HepG2 (cell line): ENCODE measurements around the gene KLHL40. TPM values are rescaled to one million over a fixed set of nuclear protein-coding genes. Genes with fewer than 3 reads are reported as not detected.
A peak's percentile ranks its signal among the peaks of the same experiment; 100 is the strongest.

ENCODE experiments used
- ATAC-seq: fragments of 200-7000 bp; cut with Tn5 transposase; 3 replicates; pipeline ENCODE4 v1.9.1; 2020; ENCODE audit warnings: mild to moderate bottlenecking, moderate library complexity
- BruUV-seq: library from RNA; stranded (reverse); fragments of 400-500 nt; replicated peaks from 2 replicates; lab custom pipeline; 2021; lab: Mats Ljungman, UMichigan
- CTCF ChIA-PET: fragments of 300-600 bp; formaldehyde crosslinking; extraction: SDS; loops from one replicate; lab custom pipeline; 2021; ENCODE audit warnings: low total read pairs, inconsistent platforms, low intra/inter-chr PET ratio; lab: Yijun Ruan, JAX
- POLR2A ChIA-PET: fragments of 350-600 bp; sonication (Branson Sonifier 250); formaldehyde crosslinking; loops from one replicate; lab custom pipeline; 2020; ENCODE audit warnings: antibody characterized with exemption, inconsistent platforms; lab: Yijun Ruan, JAX
- DNase-seq: peaks from one replicate; pipeline ENCODE4 v3.0.0-alpha.2; 2015; ENCODE audit warnings: low spot score
- FAIRE-seq: peaks from 3 replicates; lab custom pipeline; 2011; peaks lifted over from hg19 to GRCh38; lab: Jason Lieb, UNC
- H2AFZ ChIP-seq: one replicate; pipeline ENCODE4 v1.6.1; 2011; ENCODE audit warnings: low read length, inconsistent platforms
- H3K27ac ChIP-seq: fragments of 300-600 bp; 3 replicates; pipeline ENCODE4 v1.8.0; 2011; ENCODE audit warnings: mixed run types, mild to moderate bottlenecking, mixed read lengths, low read length, inconsistent platforms; ENCODE audit not compliant: insufficient read depth; ENCODE audit errors: extremely low read length
- H3K27me3 ChIP-seq, 2 experiments: fragments of 200-600 bp in 1 of 2; 2 replicates in 1 of 2; 3 replicates in 1 of 2; pipeline versions ENCODE4 v1.6.0 to v1.8.0; 2011; ENCODE audit warnings: low read length in 2 of 2, mild to moderate bottlenecking in 2 of 2, moderate library complexity in 2 of 2, inconsistent platforms in 1 of 2; ENCODE audit not compliant: insufficient read depth in 2 of 2, control insufficient read depth in 1 of 2
- H3K36me3 ChIP-seq, 2 experiments: fragments of 200-600 bp in 1 of 2; replicated peaks in 1 of 2; 2 replicates in 1 of 2; 3 replicates in 1 of 2; pipeline versions ENCODE4 v1.5.1 to v1.8.0; 2011; ENCODE audit warnings: low read length in 2 of 2, inconsistent platforms in 1 of 2; ENCODE audit not compliant: insufficient read depth in 2 of 2, control insufficient read depth in 1 of 2
- H3K4me1 ChIP-seq: 2 replicates; pipeline ENCODE4 v1.5.1; 2012; ENCODE audit warnings: low read length, inconsistent platforms; ENCODE audit not compliant: insufficient read depth
- H3K4me2 ChIP-seq: 2 replicates; pipeline ENCODE4 v1.6.0; 2011; ENCODE audit warnings: low read depth, low read length, inconsistent platforms
- H3K4me3 ChIP-seq, 3 experiments: fragments of 200-600 bp in 1 of 3; sonication (generic), shearing (Covaris generic) in 1 of 3; replicated peaks in 1 of 3; 2 replicates each; pipeline ENCODE4 v1.5.1; 2011 to 2016; ENCODE audit warnings: low read length in 3 of 3, inconsistent platforms in 2 of 3, low read depth in 2 of 3, mild to moderate bottlenecking in 2 of 3, control low read depth in 1 of 3, mixed read lengths in 1 of 3; ENCODE audit not compliant: insufficient read depth in 1 of 3
- H3K79me2 ChIP-seq: one replicate; pipeline ENCODE4 v1.6.1; 2011; ENCODE audit warnings: low read length, inconsistent platforms; ENCODE audit not compliant: insufficient read depth
- H3K9ac ChIP-seq: 2 replicates; pipeline ENCODE4 v1.6.0; 2011; ENCODE audit warnings: mild to moderate bottlenecking, low read depth, low read length, inconsistent platforms; ENCODE audit not compliant: insufficient read depth
- H3K9me3 ChIP-seq: 2 replicates; pipeline ENCODE4 v1.5.1; 2012; ENCODE audit warnings: mild to moderate bottlenecking, low read length
- H4K20me1 ChIP-seq: 2 replicates; pipeline ENCODE4 v1.6.0; 2011; ENCODE audit warnings: inconsistent platforms, mild to moderate bottlenecking, low read length, moderate library complexity; ENCODE audit not compliant: insufficient read depth
- ATF1 ChIP-seq: IDR thresholded peaks from 2 replicates; pipeline ENCODE4 v1.6.1; 2016; ENCODE audit warnings: mild to moderate bottlenecking, control low read depth
- HMGA1 ChIP-seq: sonication (generic); formaldehyde crosslinking; conservative IDR thresholded peaks from 2 replicates; pipeline ENCODE4 v1.4.0; 2020; ENCODE audit warnings: missing genetic modification reagents
- PAX8 ChIP-seq: sonication (generic); formaldehyde crosslinking; IDR thresholded peaks from 2 replicates; pipeline ENCODE4 v1.8.0; 2022; ENCODE audit warnings: mild to moderate bottlenecking, missing genetic modification reagents, borderline replicate concordance
- RFX3 ChIP-seq: IDR thresholded peaks from 2 replicates; pipeline ENCODE4 v1.6.1; 2016; ENCODE audit warnings: missing biosample characterization, missing genetic modification reagents
- SOX6 ChIP-seq, 2 experiments: fragments of 450-650 bp in 1 of 2; sonication (generic) in 1 of 2; formaldehyde crosslinking in 1 of 2; IDR thresholded peaks; 2 replicates each; pipeline versions ENCODE4 v1.4.0 to v1.6.1; 2017 to 2020; ENCODE audit warnings: antibody characterized with exemption in 1 of 2, mild to moderate bottlenecking in 1 of 2, missing genetic modification reagents in 1 of 2
- SYNCRIP ChIP-seq: fragments of 200-400 bp; formaldehyde crosslinking; IDR thresholded peaks from 2 replicates; pipeline ENCODE4 v1.6.1; 2018; ENCODE audit warnings: mild to moderate bottlenecking, low read depth, low read length; ENCODE audit not compliant: insufficient read depth
- ZKSCAN8 ChIP-seq: IDR thresholded peaks from 2 replicates; pipeline ENCODE4 v1.6.1; 2016; ENCODE audit warnings: borderline replicate concordance, missing genetic modification reagents, missing compliant biosample characterization
- ZNF12 ChIP-seq: sonication (generic); formaldehyde crosslinking; IDR thresholded peaks from 2 replicates; pipeline ENCODE4 v1.5.0; 2020; ENCODE audit warnings: missing genetic modification reagents
- ZNF33B ChIP-seq: sonication (generic); formaldehyde crosslinking; IDR thresholded peaks from 2 replicates; pipeline ENCODE4 v1.5.1; 2020; ENCODE audit warnings: mild to moderate bottlenecking, missing genetic modification reagents
- ZNF510 ChIP-seq: sonication (generic); formaldehyde crosslinking; IDR thresholded peaks from 2 replicates; pipeline ENCODE4 v1.4.0; 2020; ENCODE audit warnings: low read depth, mild to moderate bottlenecking, missing genetic modification reagents
- WGBS: methylation state at CpG from one replicate; pipeline ENCODE4 v1.1.6; 2017; ENCODE audit warnings: low lambda C conversion rate; 5-methylcytosine and 5-hydroxymethylcytosine counted together
- in situ Hi-C: cut with HindIII; loops from 2 replicates; pipeline ENCODE4 v1.10.0; 2017; ENCODE audit warnings: low pct_unique_long_range_greater_than_20kb; ENCODE audit not compliant: extremely low pct_ligation_motif_present
- intact Hi-C: fragments of 100-400 bp; cut with micrococcal nuclease; formaldehyde crosslinking; loops from one replicate; pipeline ENCODE4 v1.10.0; 2022; ENCODE audit not compliant: unreplicated experiment
- polyA plus RNA-seq, 8 experiments: library from polyadenylated mRNA; depleted of rRNA in 3 of 8; stranded (reverse) in 7 of 8; unstranded in 1 of 8; fragments of >200 nt; fragmentation: Illumina TruSeq in 4 of 8; extraction: Trizol in 4 of 8; gene quantifications; 2 replicates each; pipeline versions ENCODE4 v1.2.1 to v1.2.3, GENCODE V29; 2011 to 2016; ENCODE audit warnings: low read depth in 4 of 8, missing spikeins in 1 of 8, mixed read lengths in 1 of 8; ENCODE audit not compliant: insufficient read depth in 1 of 8
- total RNA-seq, 5 experiments: library from RNA; depleted of rRNA; stranded (reverse); fragments of >200 nt; fragmentation: Illumina TruSeq; extraction: Trizol; gene quantifications; 2 replicates each; pipeline ENCODE4 v1.2.3, GENCODE V29; 2016; ENCODE audit warnings: low read depth in 1 of 5
- TF ChIP-seq, protein P1 (sequence below): sonication (generic); formaldehyde crosslinking; IDR thresholded peaks from 2 replicates; pipeline ENCODE4 v1.5.0; 2020; ENCODE audit warnings: missing genetic modification reagents

The KLHL40 gene
- total and polyA plus RNA-seq, 2 of the 13 experiments (the other 11 are each of a cell fraction or from before 2014, with no cell fraction given) = not detected

DNA sequence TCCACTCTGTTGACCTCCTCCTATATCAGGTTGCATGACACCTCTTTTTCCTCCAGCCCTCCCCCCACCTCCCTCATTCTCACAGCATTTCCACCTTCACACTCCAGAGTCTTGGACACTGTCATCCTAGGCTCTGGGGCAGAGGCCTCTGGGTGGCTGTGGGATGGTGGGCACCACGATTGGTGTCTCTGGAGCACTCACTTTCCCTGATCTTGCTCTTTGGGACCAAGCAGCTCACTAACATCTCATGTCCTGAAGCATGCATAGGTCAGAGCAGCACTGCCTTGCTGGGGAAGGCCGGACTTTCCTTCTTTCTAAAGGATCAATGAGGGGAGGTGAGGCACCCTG is 16.9 kb upstream of the KLHL40 start:
- no TSS peak for BruUV-seq
- ATAC-seq (no peak), DNase-seq (no peak), FAIRE-seq (no peak)
- H4K20me1 ChIP-seq = no peaks in the 10 kb centered on the region
- no peak overlapping the region for H2AFZ ChIP-seq
- no peak overlapping the region for H3K27ac ChIP-seq
- no peak overlapping the region for H3K4me3 ChIP-seq
- in situ Hi-C loops = no loop called here
- intact Hi-C loops = no loop called here
- no peaks in the 10 kb centered on the region for H3K9me3 ChIP-seq
- WGBS = 38% methylated on average over 2 of the region's 2 CpGs
- H3K27me3 ChIP-seq = no peaks in the 10 kb centered on the region
- no peak overlapping the region for H3K9ac ChIP-seq
- no peak overlapping the region for H3K4me2 ChIP-seq
- CTCF ChIA-PET = no interaction called here
- POLR2A ChIA-PET = no interaction called here
- TF ChIP-seq ZNF33B (no peak), ZNF510 (no peak), HMGA1 (CRISPR knock-in tag) (no peak), SOX6 (IDR thresholded peaks at IDR 0.05) (no peak), SOX6 (CRISPR knock-in tag; IDR thresholded peaks at IDR 0.05) (no peak), PAX8 (CRISPR knock-in tag) (no peak), ATF1 (CRISPR knock-in tag) (no peak), SYNCRIP (no peak), RFX3 (no peak)
- TF ChIP-seq, protein P1, sequence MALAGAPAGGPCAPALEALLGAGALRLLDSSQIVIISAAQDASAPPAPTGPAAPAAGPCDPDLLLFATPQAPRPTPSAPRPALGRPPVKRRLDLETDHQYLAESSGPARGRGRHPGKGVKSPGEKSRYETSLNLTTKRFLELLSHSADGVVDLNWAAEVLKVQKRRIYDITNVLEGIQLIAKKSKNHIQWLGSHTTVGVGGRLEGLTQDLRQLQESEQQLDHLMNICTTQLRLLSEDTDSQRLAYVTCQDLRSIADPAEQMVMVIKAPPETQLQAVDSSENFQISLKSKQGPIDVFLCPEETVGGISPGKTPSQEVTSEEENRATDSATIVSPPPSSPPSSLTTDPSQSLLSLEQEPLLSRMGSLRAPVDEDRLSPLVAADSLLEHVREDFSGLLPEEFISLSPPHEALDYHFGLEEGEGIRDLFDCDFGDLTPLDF = no peak
- no peaks in the 10 kb centered on the region for H3K79me2 ChIP-seq
- H3K36me3 ChIP-seq = no peaks in the 10 kb centered on the region
- H3K4me1 ChIP-seq = peaks cover 12% of the 10 kb centered on the region

DNA sequence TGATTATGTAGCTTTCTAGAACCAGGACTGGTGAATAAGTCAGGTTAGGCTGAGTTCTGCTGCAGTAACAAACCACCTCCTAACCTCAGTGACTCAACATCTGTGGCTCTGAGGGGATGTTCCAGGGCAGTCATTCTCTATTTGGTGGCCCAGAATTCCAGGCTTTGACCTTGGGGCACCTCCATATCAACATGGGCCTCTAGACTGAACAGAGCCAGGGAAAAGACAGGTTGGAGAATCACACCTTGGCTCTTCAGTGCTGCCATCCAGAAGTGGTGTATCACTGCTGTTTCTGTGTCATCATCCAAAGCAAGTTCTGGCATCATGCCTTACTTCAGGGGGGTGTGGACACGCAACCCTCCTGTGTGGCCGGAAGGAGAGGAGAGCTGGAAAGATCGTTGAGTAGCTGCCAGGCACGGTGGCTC is 16.5 kb upstream of the KLHL40 start:
- intact Hi-C loops (no loop called here), in situ Hi-C loops (no loop called here)
- Histone ChIP-seq H3K79me2 (no peaks in the 10 kb centered on the region), H3K9me3 (no peaks in the 10 kb centered on the region), H3K4me2 (no peak overlapping the region), H3K36me3 (no peaks in the 10 kb centered on the region), H3K9ac (no peak overlapping the region), H3K27me3 (no peaks in the 10 kb centered on the region), H4K20me1 (no peaks in the 10 kb centered on the region), H3K27ac (no peak overlapping the region), H2AFZ (no peak overlapping the region), H3K4me3 (no peak overlapping the region), H3K4me1 (peaks cover 12% of the 10 kb centered on the region)
- 52% methylated on average over 4 of the region's 4 CpGs for WGBS
- ChIA-PET CTCF (no interaction called here), POLR2A (no interaction called here)
- BruUV-seq = no TSS peak
- ATAC-seq = no peak
- no peak for DNase-seq
- TF ChIP-seq ZNF12 (CRISPR knock-in tag) = peak; percentile 99
- no peak for TF ChIP-seq ZKSCAN8 (CRISPR knock-in tag)
- no peak for FAIRE-seq
